Measurements from ENCODE around the gene GABARAP.

The GABARAP gene

DNA sequence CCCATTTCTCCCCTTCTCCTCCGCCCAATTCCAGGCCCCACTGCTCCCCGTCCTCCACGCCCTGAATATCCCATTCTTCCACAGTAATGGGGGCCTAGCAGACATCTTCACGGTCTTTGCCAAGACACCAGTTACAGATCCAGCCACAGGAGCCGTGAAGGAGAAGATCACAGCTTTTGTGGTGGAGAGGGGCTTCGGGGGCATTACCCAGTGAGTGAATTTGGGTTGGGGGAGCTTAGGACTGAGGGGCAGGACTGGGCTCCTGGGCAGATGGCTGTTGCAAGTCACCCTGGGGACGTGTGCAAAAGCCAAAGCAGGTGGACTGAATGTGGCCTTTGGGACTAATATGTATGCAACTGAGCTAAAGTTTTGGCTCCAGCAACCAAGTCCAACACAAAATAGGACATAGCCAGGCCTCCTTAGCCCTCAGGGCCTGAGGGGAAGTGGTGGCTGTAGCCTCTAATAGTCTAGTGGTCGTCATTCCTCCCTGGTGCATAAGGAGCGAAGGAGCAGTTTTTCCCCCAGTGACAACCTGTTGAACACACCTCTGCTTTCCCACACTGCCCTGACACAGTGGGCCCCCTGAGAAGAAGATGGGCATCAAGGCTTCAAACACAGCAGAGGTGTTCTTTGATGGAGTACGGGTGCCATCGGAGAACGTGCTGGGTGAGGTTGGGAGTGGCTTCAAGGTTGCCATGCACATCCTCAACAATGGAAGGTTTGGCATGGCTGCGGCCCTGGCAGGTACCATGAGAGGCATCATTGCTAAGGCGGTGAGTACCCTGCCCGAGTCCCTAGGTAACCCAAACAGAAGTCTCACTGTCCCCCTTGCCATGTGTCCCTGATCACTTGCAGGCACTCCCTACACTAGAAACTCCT is 19.9 kb downstream of the GABARAP start:
- no peak for DNase-seq (ENCODE audit: low read depth)

DNA sequence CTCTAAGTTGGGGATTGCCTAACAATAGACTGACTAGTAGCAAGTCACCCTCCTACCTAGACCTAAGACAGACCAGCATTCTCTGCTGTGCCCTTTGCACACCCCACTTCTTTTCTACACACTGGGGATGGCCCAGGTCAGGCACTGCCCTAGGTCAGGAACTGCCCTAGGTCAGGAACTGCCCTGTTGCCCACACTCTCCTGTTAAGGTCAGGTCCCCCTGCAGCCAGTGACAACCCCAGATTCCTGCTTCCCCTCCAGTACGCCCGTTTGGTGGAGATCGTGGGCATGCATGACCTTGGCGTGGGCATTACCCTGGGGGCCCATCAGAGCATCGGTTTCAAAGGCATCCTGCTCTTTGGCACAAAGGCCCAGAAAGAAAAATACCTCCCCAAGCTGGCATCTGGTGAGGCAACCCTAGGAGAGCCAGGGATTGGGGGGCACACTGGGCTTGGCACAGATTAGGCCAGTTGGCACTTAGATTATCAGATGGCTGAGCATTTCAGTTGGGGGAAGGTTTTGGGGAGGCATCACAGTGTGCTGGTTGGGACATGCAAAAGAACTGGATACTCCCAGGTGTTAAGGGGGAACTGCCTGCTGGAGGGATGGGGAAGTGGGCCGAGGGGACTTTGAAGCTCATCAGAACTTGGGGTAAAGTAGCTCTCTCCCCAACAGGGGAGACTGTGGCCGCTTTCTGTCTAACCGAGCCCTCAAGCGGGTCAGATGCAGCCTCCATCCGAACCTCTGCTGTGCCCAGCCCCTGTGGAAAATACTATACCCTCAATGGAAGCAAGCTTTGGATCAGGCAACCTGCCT is 20.8 kb downstream of the GABARAP start:
- no peak for DNase-seq (ENCODE audit: low read depth)

DNA sequence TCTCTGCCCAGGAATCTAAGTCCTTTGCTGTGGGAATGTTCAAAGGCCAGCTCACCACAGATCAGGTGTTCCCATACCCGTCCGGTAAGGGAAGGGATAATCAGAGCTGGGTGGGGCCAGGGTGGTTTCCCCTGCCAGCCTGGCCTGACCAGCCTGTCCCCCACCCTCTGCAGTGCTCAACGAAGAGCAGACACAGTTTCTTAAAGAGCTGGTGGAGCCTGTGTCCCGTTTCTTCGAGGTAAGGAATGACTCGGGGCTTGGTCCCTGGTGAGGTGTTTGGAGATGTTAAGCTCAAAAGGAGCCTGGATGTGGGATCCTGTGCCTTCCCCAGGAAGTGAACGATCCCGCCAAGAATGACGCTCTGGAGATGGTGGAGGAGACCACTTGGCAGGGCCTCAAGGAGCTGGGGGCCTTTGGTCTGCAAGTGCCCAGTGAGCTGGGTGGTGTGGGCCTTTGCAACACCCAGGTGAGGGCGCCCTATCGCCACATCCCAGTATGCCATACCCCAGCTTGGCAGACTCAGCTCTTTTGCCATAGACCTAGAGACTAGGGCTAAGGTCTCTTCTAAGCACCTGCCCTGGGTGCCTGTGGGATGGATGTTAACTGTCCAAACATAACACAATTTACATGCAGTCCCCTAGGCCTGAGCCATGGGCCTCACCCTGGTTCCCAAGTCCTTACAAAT is 21.5 kb downstream of the GABARAP start:
- DNase-seq (ENCODE audit: low read depth): no peak

DNA sequence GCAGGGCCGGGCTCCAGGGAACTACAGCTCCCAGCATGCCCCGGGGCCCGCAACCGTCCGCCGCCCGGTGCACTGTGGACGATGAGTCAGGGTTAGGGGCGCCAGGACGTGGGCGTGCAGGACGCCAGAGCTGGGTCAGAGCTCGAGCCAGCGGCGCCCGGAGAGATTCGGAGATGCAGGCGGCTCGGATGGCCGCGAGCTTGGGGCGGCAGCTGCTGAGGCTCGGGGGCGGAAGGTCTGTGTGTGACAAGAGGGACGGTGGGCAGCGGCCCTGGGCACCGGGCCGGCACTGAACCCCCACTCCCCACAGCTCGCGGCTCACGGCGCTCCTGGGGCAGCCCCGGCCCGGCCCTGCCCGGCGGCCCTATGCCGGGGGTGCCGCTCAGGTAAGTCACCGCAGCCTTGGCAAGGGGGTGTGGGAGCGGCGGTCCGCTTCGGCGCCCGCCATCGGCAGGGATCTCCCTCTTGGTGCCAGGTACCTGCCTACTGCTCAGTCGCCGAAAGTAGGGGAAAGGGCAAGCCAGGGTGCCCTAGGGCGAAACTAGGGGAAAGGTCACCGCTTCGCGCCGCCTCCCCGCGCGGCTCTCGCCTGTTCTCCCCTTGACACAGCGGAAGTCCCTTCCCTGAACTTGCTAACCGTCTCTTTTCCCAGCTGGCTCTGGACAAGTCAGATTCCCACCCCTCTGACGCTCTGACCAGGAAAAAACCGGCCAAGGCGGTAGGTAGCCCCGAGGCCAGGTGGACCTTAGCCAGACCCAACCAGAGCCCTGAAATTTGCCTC is 22.2 kb downstream of the GABARAP start, which contains the start of the genes ACADVL and DLG4:
Gene ACADVL, plus strand, starts transcription at position 127 of the 781 bp plus-strand sequence. Its CDS starts 47 bp downstream, at position 174.
Gene DLG4, minus strand, starts transcription at position 25 of the 781 bp plus-strand sequence.
- DNase-seq (ENCODE audit: low read depth): peak; percentile 71

DNA sequence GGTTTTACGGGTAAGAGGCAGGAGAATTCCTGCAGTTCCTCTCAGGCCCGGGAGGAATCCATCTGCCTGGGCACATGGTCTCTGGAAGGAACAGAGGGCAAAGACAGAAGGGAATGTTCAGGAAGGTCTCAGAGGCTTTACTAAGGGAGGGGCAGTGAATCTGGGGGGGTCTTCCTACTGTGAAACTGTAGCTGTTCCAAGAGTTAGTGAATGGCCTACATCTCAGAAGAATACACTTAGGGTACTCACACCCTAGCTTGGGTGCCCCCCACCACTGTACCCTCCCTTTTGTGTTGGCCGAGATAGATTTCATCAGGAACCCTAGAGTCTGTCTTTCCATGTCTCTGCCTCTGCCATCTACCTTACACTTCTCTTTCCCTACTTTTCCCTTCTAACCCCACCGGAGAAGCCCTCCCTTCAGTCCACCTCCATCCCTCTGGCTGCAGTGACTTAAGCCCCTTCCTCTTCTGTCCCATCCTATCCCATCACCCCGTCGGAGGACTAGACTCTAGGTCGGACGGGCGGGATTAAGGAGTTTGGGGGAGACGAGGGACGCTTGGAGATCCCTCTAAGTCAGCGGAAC is 22.9 kb downstream of the GABARAP start:
- no peak for DNase-seq (ENCODE audit: low read depth)

DNA sequence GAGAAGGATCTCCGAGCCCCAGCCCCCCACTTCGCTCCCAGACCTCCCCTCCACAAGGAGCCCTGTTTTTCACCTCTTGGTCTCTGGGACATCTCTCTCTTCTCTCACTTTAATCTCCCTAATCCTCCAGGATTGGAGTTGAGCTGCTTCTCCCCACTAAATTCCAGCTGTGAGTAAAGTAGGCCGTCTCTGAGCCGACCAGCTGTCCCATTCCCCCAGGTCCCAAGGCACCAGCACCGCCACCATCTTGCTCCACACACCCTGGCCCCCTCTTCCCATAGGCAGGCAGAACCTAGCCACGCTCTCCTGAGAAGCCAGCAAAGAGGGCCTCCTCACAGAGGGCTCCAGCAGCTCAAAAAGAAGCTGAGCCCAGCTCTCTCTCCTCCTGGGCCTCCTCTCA is 23.5 kb downstream of the GABARAP start:
- DNase-seq (ENCODE audit: low read depth): no peak

DNA sequence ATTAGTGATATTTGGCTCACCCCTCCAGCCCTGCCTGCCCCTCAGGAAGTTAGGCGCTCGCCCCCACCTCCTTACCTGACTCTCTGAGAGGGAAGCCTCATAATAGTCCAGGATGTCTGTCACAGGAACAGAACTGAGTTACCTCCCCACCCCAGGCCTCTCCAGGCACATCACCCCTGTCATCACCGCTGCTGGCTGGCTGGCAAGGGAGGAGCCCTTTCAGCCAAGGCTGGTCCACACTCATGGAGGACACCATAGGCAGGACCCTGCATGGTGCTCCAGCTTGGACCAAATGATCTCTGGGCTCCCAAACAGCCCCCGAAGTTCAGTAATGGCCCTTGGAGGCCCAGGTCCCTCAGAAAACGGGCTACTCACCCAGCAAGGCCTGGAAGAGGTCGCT is 24.1 kb downstream of the GABARAP start:
- no peak for DNase-seq (ENCODE audit: low read depth)

DNA sequence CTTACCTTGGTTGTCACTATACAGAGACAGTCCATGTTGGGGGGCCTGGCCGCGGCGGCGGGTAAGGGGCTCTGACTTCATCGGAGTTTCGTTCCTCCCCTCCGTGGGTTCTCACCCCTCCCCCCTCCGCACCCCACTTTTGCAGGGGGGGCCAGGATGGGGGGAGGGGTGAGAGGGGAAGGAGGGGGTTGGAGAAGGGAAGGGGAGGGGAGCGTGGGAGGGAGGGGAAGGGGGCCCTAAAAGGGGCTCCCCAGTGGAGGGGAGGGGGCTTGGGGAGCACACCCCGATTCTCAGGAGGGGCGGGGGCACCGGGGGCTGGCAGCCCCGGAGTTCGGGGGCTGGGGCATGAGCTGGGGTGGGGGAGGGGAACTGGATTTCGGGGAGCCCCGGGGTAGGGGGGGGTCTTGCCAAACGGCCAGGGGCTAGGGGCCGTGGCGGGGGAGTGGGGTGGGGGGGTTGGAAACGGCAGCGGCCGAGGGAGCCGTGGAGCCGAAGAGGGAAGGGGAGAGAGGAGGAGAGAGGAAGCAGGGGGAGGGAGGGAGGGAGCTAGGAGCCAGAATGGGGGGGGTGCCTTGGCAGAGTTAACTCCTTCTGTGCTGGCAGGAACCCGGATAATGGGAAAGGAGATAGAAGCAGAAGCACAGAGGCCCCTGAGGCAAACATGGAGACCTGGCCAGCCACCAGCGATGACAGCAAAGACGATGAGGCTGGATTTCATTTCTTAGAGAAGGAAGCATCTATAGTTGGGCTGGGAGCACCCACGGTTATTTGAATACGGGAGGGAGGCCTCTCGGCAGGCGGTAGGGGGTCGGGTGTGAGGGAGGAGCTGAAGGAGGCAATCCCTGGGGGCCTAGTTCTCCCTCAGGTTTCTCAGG is 24.9 kb downstream of the GABARAP start:
- no peak for DNase-seq (ENCODE audit: low read depth)

DNA sequence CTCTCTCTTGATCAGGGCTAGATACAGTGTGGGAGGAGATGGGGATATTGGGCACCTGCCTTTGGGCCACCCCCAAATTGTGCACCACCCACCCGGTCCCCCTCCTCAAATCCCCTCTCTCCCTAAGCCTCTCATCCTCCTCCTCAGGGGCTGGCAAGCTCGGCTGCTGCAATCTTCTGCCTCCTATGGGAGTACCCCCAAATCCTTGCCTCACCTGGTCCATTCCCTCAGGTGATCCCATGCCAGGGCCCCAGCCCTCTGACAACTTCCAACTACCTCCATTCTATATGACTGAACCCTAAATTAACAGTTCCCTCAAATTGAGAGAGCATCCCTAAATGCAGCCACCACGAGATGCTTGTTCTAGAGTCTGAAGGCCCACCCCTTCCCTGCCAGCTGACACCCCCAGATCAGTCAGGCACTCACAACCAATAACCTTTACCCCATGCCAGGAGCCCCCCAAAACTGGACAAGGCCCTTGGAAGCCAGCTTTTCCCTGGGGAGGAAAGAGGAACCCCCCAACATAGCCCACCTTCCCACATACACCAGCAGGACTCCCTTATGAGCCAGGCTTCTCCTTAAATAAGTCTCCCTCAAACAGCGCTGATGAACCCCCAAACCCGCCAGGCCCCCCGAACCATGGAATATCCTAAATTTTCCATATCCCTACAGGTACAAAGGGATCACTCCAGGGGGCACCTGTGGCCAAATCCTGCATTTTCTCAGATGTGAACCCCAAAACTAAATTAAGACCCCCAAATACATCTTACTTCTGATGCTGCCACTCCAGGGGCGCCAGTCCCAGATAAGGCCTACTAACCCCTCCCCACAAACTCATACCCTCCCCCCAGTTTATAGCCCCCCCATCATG is 25.8 kb downstream of the GABARAP start:
- DNase-seq (ENCODE audit: low read depth): no peak

DNA sequence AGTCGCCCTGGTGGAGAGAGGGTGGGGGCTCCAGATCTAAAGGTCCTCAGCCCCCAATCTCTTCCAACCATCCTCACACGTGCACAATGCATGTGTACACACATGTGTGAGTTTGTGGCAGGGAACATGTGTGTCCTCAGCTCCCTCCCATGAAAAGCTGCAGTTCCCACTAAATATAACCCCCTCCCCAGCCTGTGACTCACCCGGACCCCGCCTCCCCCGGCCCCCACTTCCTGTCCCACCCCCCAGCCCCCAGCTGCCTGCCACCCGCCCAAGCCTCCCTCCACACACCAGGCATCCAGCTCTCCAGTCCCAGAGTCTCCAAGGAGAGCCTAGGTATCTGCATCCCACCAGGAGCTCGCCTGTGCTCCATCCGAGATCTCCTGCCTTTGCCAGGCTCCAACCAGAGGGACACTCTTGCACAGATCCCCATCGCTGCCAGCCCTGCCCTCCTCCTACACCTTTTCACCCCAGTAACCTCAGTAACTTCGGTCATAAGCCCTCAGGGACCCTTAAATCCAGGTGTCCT is 26.5 kb downstream of the GABARAP start:
- no peak for DNase-seq (ENCODE audit: low read depth)

DNA sequence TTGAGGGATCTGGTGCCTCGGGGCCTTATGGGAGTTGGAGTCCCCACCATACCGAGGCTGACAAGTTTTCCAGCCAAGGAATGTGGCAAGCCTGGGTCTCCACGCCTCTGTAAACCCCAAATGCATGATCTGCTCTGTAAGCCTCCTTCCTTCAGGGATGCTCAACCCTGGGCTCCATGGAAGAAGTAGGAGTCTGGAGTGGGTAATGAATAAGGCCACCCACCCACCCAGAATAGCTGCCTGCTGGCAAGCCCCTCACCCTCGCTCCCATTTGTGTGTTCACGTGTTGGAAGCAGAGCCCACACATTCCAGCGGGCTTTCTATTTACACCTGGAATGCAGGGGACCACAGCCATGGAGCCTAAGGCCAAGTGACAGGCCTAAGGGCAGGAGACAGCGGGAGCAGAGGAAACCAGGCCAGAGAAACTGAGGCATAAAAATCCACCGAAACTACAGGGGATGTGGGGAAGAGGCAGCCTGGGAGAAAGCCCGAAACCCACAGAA is 27.1 kb downstream of the GABARAP start:
- DNase-seq (ENCODE audit: low read depth): no peak

DNA sequence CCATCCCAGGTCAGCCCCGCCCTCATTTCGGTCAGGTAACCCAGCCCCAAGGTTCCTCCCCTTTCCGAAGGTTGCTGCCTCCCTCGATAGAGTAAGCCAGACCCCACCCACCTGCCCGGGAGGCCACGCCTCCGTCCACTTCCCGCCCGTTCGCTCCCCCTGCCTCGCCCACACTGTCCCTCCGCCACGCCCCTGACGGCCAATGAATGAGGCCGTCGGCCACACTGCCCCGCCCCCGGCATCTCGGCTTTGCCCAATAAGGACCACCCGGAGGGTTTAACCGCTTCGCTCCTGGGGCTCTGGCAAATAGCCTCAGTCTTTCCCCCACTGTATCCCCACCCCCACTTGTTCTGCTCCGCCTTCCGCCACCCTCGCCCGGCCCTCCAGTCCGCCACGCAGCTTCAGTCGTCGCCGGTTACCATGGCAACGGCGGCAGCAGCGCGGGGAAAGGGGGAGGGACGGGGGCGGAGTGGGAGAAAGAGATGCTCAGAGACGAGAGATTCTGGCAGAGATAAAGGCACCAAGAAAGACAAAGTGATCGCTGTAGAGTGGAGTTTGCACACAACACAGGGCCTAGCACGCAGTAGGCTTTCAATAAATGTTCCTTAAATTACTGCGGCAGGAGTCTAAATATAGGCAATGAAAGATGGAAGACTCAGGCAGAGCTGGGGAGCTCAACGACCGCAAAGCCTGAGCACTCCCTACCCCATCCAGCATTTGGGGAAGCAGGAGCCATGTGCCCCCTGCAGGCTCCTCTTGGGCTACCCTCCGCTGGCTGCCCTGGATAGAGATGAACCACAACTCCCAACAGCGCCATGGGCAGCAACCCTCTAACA is 27.7 kb downstream of the GABARAP start:
- peak; percentile 90 for DNase-seq (ENCODE audit: low read depth)

DNA sequence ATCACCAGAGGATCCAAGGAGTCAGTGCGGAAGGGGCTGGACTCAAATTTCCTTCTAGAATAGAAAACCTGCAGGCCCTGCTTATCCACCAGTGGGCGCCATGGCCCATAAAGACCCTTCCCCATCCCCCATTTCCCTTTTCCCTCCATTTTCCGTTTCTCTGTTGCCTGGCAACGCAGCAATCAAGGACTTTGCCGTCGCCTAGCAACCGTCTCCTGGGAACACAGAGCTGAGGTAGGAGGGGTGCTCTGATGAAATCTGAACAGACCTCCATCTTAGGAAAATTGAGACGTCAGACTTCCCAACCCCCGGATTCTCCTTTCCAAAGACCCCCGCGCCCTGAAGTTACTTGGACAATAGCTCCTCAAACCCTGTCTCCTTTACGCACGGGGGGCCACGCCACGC is 28.4 kb downstream of the GABARAP start:
- no peak for DNase-seq (ENCODE audit: low read depth)

DNA sequence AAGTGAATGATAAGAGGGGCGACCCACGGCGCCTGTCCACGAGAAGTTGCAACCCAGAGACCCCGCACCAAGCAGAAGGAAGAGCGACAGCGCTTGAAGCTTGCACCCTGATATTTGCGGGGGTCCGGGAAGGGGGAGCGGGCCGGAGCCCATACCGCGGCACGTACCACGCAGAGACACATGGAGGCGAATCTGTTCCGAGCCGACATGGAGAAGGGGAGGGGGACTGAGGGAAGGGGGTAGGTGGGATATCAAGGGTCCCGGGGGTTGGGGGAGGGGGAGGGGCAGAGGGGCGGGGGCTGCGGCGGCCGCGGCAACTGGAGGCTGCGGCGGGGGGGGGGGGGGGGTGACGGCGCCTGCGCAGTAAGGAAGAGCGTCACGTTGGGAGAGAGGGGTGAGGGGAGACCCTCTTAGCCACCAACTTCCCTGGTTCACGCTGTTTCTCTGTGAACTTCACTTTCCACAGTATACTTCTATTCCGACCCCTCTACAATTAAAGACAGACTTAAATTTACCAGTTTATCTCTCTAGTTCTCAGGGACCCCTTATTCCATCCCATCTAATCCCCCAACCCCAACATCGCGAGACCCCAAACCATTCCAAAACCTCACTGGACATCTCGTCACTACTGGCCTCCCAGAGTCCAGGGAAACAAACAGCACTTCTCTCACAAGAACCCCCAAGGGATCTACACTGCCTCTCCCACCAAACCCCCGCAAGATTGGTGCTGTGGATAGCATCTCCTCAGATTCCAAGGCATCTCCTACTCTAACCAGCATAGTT is 30.6 kb downstream of the GABARAP start:
- DNase-seq (ENCODE audit: low read depth): no peak

DNA sequence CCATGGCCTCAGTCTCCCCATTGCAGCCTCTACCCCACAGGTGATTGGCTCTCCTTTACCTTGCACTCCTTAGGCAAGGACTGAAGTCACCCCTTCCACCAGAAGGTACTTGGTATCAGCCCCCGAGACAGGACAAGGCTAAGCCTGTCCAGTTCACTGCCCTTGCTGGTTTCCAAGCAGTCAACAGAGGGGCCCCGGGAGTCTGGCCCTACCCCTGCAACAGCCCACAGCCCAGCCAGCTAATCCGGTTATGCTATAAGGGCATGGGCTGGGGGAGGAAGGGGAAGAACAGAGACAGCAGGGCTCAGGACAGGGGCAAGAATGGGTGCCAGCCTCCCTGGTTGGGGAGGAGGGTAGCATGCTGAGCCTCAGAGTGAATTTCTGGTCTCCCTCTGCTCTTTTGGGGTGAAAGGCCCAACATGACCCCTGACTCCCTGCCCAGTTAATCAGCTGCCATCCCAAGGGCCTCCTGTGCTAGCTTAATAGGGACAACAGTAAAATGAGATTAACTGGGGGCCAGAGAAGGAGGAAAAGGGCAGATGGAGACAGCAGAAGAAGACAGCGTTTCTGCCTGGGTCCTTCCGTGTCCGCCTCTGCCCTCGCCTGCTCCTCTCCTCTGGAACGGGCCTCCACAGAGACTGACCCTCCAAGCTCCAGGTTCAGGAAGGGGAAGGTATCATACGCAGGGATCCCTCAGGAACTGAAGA is 33.3 kb downstream of the GABARAP start:
- no peak for DNase-seq (ENCODE audit: low read depth)

DNA sequence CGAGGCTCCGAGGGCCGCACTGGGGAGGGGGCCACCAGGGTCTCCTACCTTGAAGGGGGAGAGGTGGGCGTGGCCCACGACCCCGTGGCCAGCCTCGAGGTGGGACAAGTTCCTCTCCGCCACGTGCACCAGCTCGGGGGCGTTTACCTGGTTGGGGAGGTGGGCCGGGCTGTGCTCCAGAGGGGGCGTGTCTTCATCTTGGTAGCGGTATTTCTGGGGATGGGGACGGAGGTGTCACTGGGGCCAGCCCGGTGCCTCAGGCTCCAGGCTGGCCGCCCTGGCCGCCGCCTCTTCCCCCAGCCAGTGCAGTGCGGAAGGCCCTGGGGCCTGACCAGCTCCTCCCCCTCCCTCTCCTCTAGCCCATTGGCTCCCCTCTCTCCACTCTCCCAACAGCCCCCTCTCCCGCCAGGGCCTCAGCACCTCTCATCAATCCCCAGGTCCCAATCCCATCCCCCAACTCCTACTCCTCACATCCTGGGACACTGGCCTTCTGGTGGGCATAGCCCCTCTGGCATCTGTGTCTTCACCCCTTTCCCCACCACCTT is 34.1 kb downstream of the GABARAP start:
- DNase-seq (ENCODE audit: low read depth): no peak
